ENCODE results near the gene ATP11B. TPM values are rescaled to one million over a fixed set of nuclear protein-coding genes. Genes with fewer than 3 reads are reported as not detected.
A peak's percentile ranks its signal among the peaks of the same experiment; 100 is the strongest.

ATP11B gene
- total and polyA plus RNA-seq, 9 of the 15 experiments (the other 6 are each of a cell fraction or from before 2014, with no cell fraction given): 11.9 to 68.7 (median 41.8) TPM

- POLR2A ChIA-PET: interaction anchor here (0.5 to 1.6 kb wide), 9 partner anchors 12 to 198 kb away, joined by 3 to 6 read pairs (median 4); no protein-coding TSS in a partner anchor
- FAIRE-seq: peak; percentile 40
- Histone ChIP-seq H3K9me1 (ENCODE audit: control insufficient read depth, insufficient read depth, low read length) (no peaks in the 10 kb centered on the region), H4K20me1 (replicated peaks; ENCODE audit: control insufficient read depth, insufficient read depth, low read length) (no peaks in the 10 kb centered on the region), H3K27me3 (ENCODE audit: control insufficient read depth in 2 of 2, insufficient read depth in 2 of 2, low read length in 2 of 2) (no peaks in the 10 kb centered on the region), H3K36me3 (ENCODE audit: control insufficient read depth, insufficient read depth, low read length) (no peaks in the 10 kb centered on the region; the same call in 2 of the 3 replicates), H3K4me1 (replicated peaks in 1 of 2; ENCODE audit: control insufficient read depth in 2 of 2, insufficient read depth in 2 of 2, low read length in 2 of 2) (peaks cover 10% of the 10 kb centered on the region in 2 experiments; a peak in 4 of 5 replicates), H3K9me3 (replicated peaks; ENCODE audit: control insufficient read depth, insufficient read depth, low read depth, low read length) (no peaks in the 10 kb centered on the region), H3K4me3 (peak overlapping the region; percentile 82), H3K27ac (ENCODE audit: extremely low read depth, low read depth, low read length) (peak overlapping the region; percentile 97), H3K9ac (ENCODE audit: insufficient read depth in 1 of 2, low read depth in 2 of 2, low read length in 2 of 2) (peak overlapping the region in 1 of 2 experiments; percentile 96; a peak in 3 of 4 replicates), H2AFZ (ENCODE audit: low read depth, low read length) (peak overlapping the region; percentile 40; the same call in 1 of the 2 replicates), H3K4me2 (ENCODE audit: insufficient read depth, low read length) (peak overlapping the region; percentile 99), H3K79me2 (ENCODE audit: control insufficient read depth, insufficient read depth, low read length) (peaks cover 73% of the 10 kb centered on the region)
- ATAC-seq: peak; percentile 13
- BruUV-seq (replicated peaks): TSS peak; percentile 40
- in situ Hi-C loops (cut with MboI): no loop called here
- 0% methylated on average over 3 of the region's 3 CpGs for WGBS (ENCODE audit: insufficient coverage, low coverage, missing lambda C conversion rate)
- CTCF ChIA-PET (ENCODE audit: low intra/inter-chr PET ratio): no interaction called here
- DNase-seq (ENCODE audit: extremely low read depth in 1 of 4, low spot score in 3 of 4): peak; percentile 12 to 67 (median 24)
- intact Hi-C loops (cut with micrococcal nuclease): loop anchor here (10.0 kb wide), 1 partner anchor 299 kb away; the partner anchor contains the start of gene MCCC1
- TF ChIP-seq UBTF (IDR thresholded peaks at IDR 0.05; ENCODE audit: borderline replicate concordance in 1 of 2, low read depth in 2 of 2, low read length in 2 of 2): no peak
- TF ChIP-seq NRF1 (conservative IDR thresholded peaks at IDR 0.05 in 1 of 2, IDR thresholded peaks at IDR 0.05 in 1 of 2): no peak
- no peak for TF ChIP-seq ZNF764 (CRISPR knock-in tag; IDR thresholded peaks at IDR 0.05; ENCODE audit: low read depth)
- no peak for TF ChIP-seq ZNF551 (CRISPR knock-in tag; IDR thresholded peaks at IDR 0.05)
- TF ChIP-seq CREB3 (tag; conservative IDR thresholded peaks at IDR 0.05; ENCODE audit: low read depth): no peak
- TF ChIP-seq MIER1 (IDR thresholded peaks at IDR 0.05; ENCODE audit: low read depth): no peak
- no peak for TF ChIP-seq POLR2AphosphoS5 (IDR thresholded peaks at IDR 0.05; ENCODE audit: control insufficient read depth, insufficient read depth, low read depth, low read length)
- peak; percentile 98 for TF ChIP-seq HMBOX1 (IDR thresholded peaks at IDR 0.05)
- TF ChIP-seq SIN3B (IDR thresholded peaks at IDR 0.05; ENCODE audit: low read depth): no peak; the same call in 1 of the 2 replicates
- peak; percentile 33; the same call in 1 of the 2 replicates for TF ChIP-seq DPF2 (IDR thresholded peaks at IDR 0.05)
- TF ChIP-seq YY1 (IDR thresholded peaks at IDR 0.05; ENCODE audit: borderline replicate concordance in 1 of 3, control insufficient read depth in 1 of 3, extremely low read depth in 1 of 3, insufficient read depth in 3 of 3, insufficient read length in 1 of 3, insufficient replicate concordance in 2 of 3, low read depth in 1 of 3, low read length in 2 of 3): peak in 1 of 3 experiments; percentile 55
- no peak for TF ChIP-seq USF1 (CRISPR knock-in tag; IDR thresholded peaks at IDR 0.05)
- no peak for TF ChIP-seq ZNF766 (CRISPR knock-in tag; conservative IDR thresholded peaks at IDR 0.05)
- peak; percentile 46; the same call in 1 of the 2 replicates for TF ChIP-seq ETV1 (tag; conservative IDR thresholded peaks at IDR 0.05; ENCODE audit: low read depth)
Measured at GRCh38 chr3:182795389-182795782, 2.1 kb downstream of the ATP11B start.
